Ishikawa (cell line): ENCODE results near the gene CELSR2.

Source experiments
- CEBPB ChIP-seq: IDR thresholded peaks from 2 replicates; pipeline ENCODE4 v1.6.1; 2012
- CREB1 ChIP-seq: IDR thresholded peaks from 2 replicates; pipeline ENCODE4 v1.6.1; 2012; ENCODE audit warnings: low read depth
- EGR1 ChIP-seq: IDR thresholded peaks from 2 replicates; pipeline ENCODE4 v1.6.1; 2012
- EP300 ChIP-seq: IDR thresholded peaks from 2 replicates; pipeline ENCODE4 v1.6.1; 2012; ENCODE audit warnings: borderline replicate concordance
- MAX ChIP-seq: IDR thresholded peaks from 2 replicates; pipeline ENCODE4 v1.6.1; 2012
- NFIC ChIP-seq: IDR thresholded peaks from 2 replicates; pipeline ENCODE4 v1.6.1; 2012
- RAD21 ChIP-seq: IDR thresholded peaks from 2 replicates; pipeline ENCODE4 v1.6.1; 2012; ENCODE audit warnings: low read depth
- REST ChIP-seq: IDR thresholded peaks from 2 replicates; pipeline ENCODE4 v1.6.1; 2012; ENCODE audit warnings: low read depth, mild to moderate bottlenecking
- TAF1 ChIP-seq: IDR thresholded peaks from 2 replicates; pipeline ENCODE4 v1.6.1; 2012; ENCODE audit warnings: low read depth, mild to moderate bottlenecking
- TCF12 ChIP-seq: IDR thresholded peaks from 2 replicates; pipeline ENCODE4 v1.6.1; 2012; ENCODE audit warnings: low read depth
- TEAD4 ChIP-seq: IDR thresholded peaks from 2 replicates; pipeline ENCODE4 v1.6.1; 2012
- YY1 ChIP-seq: IDR thresholded peaks from 2 replicates; pipeline ENCODE4 v1.6.1; 2012; ENCODE audit warnings: low read depth
- ZBTB7A ChIP-seq: IDR thresholded peaks from 2 replicates; pipeline ENCODE4 v1.6.1; 2012; ENCODE audit warnings: low read depth
- TF ChIP-seq, protein P1 (sequence below): IDR thresholded peaks from 2 replicates; pipeline ENCODE4 v1.6.1; 2012

Gene CELSR2

GRCh38 chr1:109295712-109296415, 46.5 kb downstream of the CELSR2 start:
- TF ChIP-seq TAF1: no peak
- TF ChIP-seq, protein P1, sequence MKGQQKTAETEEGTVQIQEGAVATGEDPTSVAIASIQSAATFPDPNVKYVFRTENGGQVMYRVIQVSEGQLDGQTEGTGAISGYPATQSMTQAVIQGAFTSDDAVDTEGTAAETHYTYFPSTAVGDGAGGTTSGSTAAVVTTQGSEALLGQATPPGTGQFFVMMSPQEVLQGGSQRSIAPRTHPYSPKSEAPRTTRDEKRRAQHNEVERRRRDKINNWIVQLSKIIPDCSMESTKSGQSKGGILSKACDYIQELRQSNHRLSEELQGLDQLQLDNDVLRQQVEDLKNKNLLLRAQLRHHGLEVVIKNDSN: no peak
- no peak for TF ChIP-seq RAD21
- TF ChIP-seq TCF12: no peak
- TF ChIP-seq ZBTB7A: no peak
- TF ChIP-seq CEBPB: no peak
- no peak for TF ChIP-seq EGR1
- no peak for TF ChIP-seq TEAD4
- TF ChIP-seq CREB1: no peak
- TF ChIP-seq MAX: no peak
- TF ChIP-seq REST: no peak
- TF ChIP-seq EP300: no peak

- TF ChIP-seq YY1 (no peak), CREB1 (no peak), ZBTB7A (no peak), NFIC (no peak), REST (no peak), MAX (no peak), RAD21 (no peak), EGR1 (no peak), TAF1 (no peak)
Observed at GRCh38 chr1:109296782-109297181, 47.4 kb downstream of the CELSR2 start.

- TF ChIP-seq REST: no peak
- no peak for TF ChIP-seq NFIC
- TF ChIP-seq TAF1: no peak
- TF ChIP-seq TEAD4: no peak
- no peak for TF ChIP-seq ZBTB7A
- no peak for TF ChIP-seq TCF12
- no peak for TF ChIP-seq CREB1
Observed at GRCh38 chr1:109298666-109299557, 49.6 kb downstream of the CELSR2 start.

DNA sequence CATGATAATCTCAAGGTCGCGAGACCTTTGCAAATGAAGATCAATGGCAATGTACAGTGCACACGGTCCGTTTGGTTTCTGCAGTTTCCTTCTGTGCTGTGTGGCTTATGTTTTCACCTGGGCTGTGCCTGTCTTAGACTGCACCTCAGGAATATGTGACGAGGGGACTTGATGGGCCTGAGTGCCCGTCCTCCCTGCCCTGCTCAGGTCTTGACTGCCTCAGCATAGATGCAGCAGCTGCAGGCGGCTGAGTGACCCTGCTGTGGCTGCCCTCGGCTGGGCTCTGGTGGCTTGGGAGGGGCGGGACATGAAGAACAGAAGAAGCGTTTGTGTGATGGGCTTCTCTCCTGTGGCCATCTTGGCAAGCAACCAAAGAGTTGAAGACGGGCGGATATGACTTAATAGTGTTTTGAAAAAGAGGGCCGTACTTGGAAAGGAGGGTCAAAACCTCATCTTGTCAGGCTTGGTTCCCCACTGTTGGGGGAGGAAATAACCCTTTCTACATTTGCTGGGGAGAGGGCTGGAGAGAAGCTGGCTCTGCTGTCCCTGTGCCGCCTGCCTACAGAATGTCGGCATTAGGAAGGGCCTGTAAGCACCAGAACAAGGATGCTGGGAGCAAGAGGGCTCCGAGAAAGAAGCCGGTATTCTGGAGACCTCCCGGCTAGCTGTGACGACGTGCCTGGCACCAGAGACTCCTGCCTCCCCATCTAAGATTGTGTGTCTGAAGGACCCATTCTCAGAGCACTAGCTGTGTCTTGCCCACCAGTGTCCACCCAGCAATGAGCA, 50.4 kb downstream of the CELSR2 start:
- TF ChIP-seq MAX (no peak), TCF12 (no peak), EGR1 (no peak), ZBTB7A (no peak), TEAD4 (no peak), TAF1 (no peak), CEBPB (no peak), YY1 (no peak), EP300 (no peak), CREB1 (no peak), NFIC (no peak)
